HUES64 (cell line): ENCODE data around the gene INF2.
A peak's percentile ranks its signal among the peaks of the same experiment; 100 is the strongest.

Experiments used
- H3K27ac ChIP-seq: 2 replicates; pipeline ENCODE4 v1.7.0; 2013; ENCODE audit warnings: low read depth, low read length, inconsistent platforms
- H3K27me3 ChIP-seq: 2 replicates; pipeline ENCODE4 v1.6.1; 2013; ENCODE audit warnings: mild to moderate bottlenecking, low read length; ENCODE audit not compliant: insufficient read depth
- H3K36me3 ChIP-seq: 2 replicates; pipeline ENCODE4 v1.6.1; 2013; ENCODE audit warnings: mild to moderate bottlenecking, low read length; ENCODE audit not compliant: insufficient read depth
- H3K4me1 ChIP-seq: 2 replicates; pipeline ENCODE4 v1.6.1; 2013; ENCODE audit warnings: mild to moderate bottlenecking, low read length, moderate library complexity; ENCODE audit not compliant: insufficient read depth
- H3K4me3 ChIP-seq: 2 replicates; pipeline ENCODE4 v1.5.1; 2013; ENCODE audit warnings: mild to moderate bottlenecking, low read length, moderate library complexity
- H3K9ac ChIP-seq: 2 replicates; pipeline ENCODE4 v1.6.1; 2013; ENCODE audit warnings: mild to moderate bottlenecking, low read depth, low read length
- H3K9me3 ChIP-seq: 2 replicates; pipeline ENCODE4 v1.6.1; 2013; ENCODE audit warnings: low read depth, low read length; ENCODE audit not compliant: insufficient read depth
- WGBS: fragments of 150-250, 120-280 bp; methylation state at CpG from one replicate; pipeline ENCODE4 v1.1.7; 2013; ENCODE audit warnings: missing lambda C conversion rate; 5-methylcytosine and 5-hydroxymethylcytosine counted together

INF2 gene

DNA sequence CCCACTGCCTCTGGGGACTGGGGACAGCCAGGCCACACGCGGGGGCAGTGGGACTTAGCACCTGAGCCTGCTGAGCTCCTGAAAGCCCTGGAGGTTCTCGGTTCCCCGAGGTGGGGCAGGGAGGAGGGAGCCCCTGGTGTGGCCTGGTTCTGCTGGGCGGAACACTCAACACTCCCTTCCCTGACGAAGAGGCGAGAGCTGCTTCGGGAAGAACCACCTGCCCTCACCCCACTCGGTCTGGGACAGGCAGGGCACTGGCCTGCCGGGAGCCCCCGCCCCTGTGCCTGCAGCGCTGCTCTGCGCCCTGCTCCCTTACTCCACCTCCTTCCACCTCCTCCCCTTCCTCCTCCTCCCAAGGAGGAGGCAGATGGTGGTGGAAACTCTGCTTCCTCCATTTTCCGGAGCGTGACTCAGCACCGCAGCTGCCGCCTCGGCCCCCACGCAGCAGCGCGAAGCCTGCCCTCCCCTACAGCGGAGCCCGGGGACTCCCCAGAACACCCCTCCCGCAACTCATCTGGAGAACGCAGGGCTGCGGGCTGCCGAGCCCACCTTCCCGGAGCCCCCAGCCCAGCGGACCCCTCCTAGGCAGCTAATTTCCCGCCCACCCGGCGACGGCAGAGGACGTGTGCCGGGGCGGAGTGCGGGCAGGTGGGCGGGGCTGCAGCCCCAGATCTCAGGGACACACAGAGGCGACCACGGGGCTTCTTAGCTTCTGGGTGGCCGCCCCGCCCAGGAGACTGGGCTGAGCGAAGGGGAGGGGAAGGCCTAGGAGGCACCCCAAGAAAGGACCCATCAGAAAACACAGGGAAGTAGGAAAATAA lies 11.7 kb upstream of the INF2 start:
- no peaks in the 10 kb centered on the region for H3K9me3 ChIP-seq
- H3K27me3 ChIP-seq: no peaks in the 10 kb centered on the region
- peaks cover 40% of the 10 kb centered on the region for H3K4me1 ChIP-seq
- H3K27ac ChIP-seq: peak overlapping the region; percentile 94
- peak overlapping the region; percentile 57 for H3K4me3 ChIP-seq
- WGBS: 1% methylated on average over 43 of the region's 43 CpGs
- H3K36me3 ChIP-seq: no peaks in the 10 kb centered on the region
- peak overlapping the region; percentile 97 for H3K9ac ChIP-seq

DNA sequence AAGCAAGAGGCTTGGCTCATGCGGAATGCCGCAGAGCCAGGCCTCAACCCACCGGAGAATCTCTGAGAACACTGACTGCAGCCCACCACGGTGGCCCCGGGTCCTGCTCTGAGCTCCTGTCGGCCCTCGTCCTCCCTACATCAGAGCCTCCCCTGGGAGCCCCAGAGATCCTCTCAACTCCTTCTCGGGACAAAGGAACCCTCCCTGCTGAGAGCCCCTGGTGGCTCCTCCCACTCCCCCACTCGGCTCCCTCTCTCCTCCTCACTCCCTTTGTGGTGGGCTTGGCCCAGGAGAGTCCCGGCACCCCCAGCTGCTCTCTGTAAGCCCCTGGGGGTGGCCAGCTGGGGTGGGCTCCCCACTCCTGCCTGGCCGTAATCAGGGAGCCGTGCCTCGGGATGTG lies 11.1 kb upstream of the INF2 start:
- no peaks in the 10 kb centered on the region for H3K9me3 ChIP-seq
- 30% methylated on average over 13 of the region's 13 CpGs for WGBS
- H3K9ac ChIP-seq: peak overlapping the region; percentile 97
- H3K27ac ChIP-seq: peak overlapping the region; percentile 94
- peak overlapping the region; percentile 57 for H3K4me3 ChIP-seq
- peaks cover 45% of the 10 kb centered on the region for H3K4me1 ChIP-seq
- H3K36me3 ChIP-seq: no peaks in the 10 kb centered on the region
- H3K27me3 ChIP-seq: no peaks in the 10 kb centered on the region

DNA sequence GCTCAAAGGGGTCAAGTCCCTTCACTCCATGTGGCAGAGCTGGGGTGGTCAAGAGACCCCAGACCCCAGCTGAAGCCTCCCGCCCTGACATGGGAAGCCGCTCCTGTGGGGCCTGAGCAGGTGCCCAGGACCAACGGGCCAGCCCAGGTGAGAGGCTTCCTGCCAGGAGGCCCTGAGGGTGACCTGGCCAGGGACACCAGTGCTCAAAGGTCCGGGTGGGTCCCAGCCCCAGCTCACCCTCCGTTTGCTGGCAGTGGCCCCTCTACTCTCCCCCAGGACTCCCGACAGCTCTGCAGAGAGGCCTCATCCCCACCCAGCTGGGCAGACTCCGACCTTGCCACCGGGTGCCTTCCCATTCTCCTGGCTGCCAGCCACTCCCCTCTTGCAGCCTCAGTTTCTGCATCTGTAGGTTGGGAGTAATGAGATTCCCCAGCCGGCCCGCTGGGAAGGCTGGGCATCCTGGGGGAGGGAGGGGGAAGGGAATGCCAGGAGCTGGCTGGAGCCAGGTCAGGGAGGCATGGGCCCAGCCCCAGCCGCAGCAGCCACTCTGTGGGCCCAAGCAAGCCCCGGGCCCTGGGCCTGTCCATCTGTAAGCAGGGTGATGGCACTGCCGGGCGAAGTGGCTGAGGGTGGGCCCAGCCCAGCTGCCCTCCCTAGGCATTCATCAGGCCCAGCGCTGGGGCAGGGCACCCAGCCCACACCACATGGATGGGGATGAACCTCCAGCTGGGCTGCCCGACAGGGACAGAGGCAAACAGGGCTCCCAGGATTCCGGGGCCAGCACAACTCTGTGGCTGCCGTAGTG lies 10.3 kb upstream of the INF2 start:
- Histone ChIP-seq H3K9ac (peak overlapping the region; percentile 97; the same call in 1 of the 2 replicates), H3K27me3 (no peaks in the 10 kb centered on the region), H3K9me3 (no peaks in the 10 kb centered on the region), H3K4me3 (no peak overlapping the region), H3K4me1 (peaks cover 48% of the 10 kb centered on the region), H3K27ac (peak overlapping the region; percentile 94), H3K36me3 (no peaks in the 10 kb centered on the region)
- 79% methylated on average over 18 of the region's 18 CpGs for WGBS

DNA sequence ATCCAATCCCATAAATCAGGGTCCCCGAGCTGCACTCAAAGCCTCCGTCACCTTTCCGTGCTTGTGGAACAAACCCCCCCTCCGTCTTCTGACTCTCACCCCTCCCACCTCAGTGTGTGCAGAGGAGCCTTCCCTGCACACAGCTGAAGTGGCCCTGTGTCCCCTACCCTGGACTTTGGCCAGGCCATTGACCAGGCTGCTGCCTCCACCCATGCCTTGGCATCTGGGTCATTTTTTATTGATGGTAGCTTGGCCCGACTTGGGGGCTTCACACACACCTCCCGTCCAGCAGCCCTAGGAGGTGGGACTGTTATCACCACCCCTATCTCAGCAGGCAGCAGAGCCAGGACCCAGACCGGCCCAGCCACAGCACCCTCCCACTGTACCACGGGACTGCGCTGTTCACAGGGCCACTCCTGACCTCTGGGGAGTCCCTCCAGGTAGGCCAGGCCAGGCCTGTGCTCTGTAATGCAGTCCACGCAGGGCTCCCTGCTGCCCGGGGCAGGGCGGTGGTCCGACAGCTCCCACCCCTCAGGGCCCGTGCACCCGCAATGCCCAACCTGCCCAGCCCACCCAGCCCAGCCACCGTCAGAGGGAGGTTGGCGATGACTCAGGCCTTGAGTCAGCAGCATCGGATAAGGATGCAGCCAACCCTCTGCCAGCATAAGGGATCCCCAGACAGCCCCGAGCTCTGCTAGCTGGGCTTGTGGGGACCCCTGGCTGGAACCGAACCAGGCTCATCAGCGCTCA lies 9.2 kb upstream of the INF2 start:
- 78% methylated on average over 21 of the region's 21 CpGs for WGBS
- Histone ChIP-seq H3K27me3 (no peaks in the 10 kb centered on the region), H3K36me3 (no peaks in the 10 kb centered on the region), H3K27ac (peak overlapping the region; percentile 92), H3K4me1 (peaks cover 48% of the 10 kb centered on the region), H3K4me3 (no peak overlapping the region), H3K9me3 (no peaks in the 10 kb centered on the region), H3K9ac (peak overlapping the region; percentile 33; the same call in 1 of the 2 replicates)

DNA sequence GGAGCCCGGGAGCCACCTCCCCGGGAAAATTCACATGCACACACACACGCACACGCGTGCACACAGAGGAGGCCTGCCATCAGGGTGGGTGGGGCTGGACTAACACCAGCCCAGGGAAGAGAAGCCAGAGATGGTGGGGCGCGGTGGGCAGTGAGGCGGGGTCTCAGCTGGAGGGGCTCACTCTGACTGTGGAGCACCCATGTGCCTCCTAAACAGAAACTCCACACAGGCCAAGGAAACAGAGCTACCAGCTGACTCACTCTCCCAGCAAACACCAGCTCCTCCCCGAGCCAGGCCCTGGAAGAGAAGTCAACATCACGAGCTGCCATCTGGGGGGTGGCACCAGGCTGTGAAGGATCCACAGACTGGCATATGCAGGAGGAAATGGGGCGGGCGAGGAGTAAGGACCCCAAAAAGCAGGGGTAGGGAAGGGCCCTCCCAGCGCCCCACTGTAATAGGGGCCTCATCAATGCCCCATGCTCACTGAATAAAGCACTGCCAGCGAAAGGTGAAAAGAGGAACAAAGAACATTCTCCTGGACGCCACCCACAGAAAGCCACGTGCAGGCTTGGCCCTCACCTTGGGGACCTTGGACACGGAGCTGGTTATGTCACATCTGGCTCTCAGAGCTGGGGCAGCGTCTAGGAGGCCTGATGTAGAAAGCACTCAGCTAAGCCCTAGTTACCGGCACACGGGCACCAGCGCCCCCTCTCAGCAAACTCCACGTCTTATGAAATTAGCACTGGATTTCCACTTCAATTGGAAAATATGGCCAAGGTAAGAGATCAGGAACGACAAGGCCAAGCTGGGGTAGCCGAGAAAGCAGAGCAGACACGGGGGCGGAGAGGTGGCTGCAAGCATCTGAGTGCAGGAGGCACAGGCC lies 8.4 kb upstream of the INF2 start:
- Histone ChIP-seq H3K27me3 (no peaks in the 10 kb centered on the region), H3K4me1 (peaks cover 46% of the 10 kb centered on the region), H3K9me3 (no peaks in the 10 kb centered on the region), H3K4me3 (peak overlapping the region; percentile 44), H3K9ac (peak overlapping the region; percentile 33), H3K36me3 (no peaks in the 10 kb centered on the region), H3K27ac (peak overlapping the region; percentile 92)
- WGBS: 50% methylated on average over 26 of the region's 26 CpGs

DNA sequence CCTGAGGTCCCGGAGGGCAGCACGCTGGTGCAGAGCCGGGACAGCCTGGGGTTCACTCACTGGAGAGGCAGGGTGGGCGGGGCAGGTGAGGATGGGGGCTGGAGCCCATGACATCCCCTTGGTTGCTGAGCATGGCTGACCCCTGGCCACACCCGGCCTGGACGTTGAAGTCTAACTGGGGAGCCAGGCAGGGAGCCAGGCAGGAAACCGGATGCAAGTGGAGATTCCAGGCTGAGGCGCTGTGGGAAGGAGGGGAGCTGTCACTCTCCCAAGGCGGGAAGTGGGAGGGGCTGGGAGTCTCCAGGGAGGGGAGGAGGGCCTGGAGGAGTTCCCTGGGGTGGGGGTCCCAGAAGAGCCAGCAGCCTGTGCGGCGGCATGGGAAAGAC lies 7.7 kb upstream of the INF2 start:
- Histone ChIP-seq H3K9me3 (no peaks in the 10 kb centered on the region), H3K36me3 (no peaks in the 10 kb centered on the region), H3K27me3 (no peaks in the 10 kb centered on the region), H3K9ac (peak overlapping the region; percentile 42), H3K4me1 (peaks cover 40% of the 10 kb centered on the region), H3K27ac (peak overlapping the region; percentile 92), H3K4me3 (peak overlapping the region; percentile 44)
- 5% methylated on average over 11 of the region's 11 CpGs for WGBS

DNA sequence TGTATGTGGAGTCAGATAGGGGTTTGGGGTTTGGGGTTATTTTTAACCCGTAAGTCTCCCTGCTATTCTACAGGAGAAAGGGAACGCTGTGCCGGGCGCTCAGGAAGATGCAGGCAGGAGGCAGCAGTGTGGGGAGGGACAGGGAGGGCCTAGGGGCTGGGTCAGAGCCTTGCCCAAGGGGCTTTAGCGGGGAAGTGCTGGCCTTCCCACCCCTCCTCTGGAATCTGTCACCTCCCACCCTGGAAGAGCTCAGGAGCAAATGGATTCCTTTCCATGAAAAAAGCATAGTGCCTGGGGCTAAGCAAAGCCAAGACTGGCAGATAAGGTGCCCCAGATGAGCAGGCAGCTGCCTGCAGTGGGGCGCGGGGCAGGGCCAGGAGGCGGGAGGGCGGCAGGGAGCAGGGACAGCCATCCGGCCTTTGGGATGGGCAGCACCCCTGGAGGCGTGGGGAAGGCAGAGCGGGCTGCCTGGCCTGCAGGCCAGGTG lies 7.3 kb upstream of the INF2 start:
- H3K27ac ChIP-seq: peak overlapping the region; percentile 92
- peak overlapping the region; percentile 42; the same call in 1 of the 2 replicates for H3K9ac ChIP-seq
- peak overlapping the region; percentile 44 for H3K4me3 ChIP-seq
- H3K9me3 ChIP-seq: no peaks in the 10 kb centered on the region
- no peaks in the 10 kb centered on the region for H3K27me3 ChIP-seq
- no peaks in the 10 kb centered on the region for H3K36me3 ChIP-seq
- peaks cover 38% of the 10 kb centered on the region for H3K4me1 ChIP-seq
- 4% methylated on average over 12 of the region's 12 CpGs for WGBS

DNA sequence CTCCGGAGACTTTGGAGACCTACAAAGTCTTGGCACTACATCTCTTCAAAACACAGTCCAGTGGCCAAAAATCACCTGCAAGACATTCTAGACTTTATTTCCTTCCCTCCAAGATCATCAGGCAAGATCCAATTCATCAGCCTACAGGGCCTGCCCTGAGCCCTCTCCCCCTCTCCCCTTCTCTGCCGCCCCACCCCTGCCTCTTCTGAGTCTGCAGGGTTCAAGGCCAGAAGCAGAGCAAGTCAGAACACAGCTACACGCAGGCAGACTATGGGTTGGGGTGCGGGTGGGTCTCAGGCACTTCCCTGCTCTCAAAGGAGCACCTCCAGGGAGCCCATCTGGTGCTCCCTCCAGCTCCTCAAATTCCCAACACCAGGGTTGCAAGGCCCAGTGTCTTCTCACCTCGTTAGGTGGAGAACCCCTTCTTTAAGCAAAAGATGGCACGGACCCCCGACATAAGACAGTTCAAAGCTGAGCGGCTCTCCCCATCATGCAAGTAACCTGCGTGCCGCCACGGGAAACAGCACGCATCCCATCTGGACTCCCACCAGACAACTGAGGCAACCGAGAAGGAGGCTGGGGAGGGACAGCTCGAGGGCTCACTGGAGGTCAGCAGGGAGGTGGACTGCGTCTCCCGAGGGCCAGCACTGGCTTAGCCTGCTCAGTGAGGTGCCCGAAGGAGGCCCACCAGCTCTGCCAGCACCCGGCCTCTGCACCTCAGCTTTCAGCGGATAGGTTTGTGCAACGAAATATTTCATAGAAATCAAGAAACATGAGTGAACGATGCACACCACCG lies 5.6 kb upstream of the INF2 start:
- H3K9ac ChIP-seq: no peak overlapping the region
- no peak overlapping the region for H3K4me3 ChIP-seq
- H3K9me3 ChIP-seq: no peaks in the 10 kb centered on the region
- no peaks in the 10 kb centered on the region for H3K27me3 ChIP-seq
- no peak overlapping the region for H3K27ac ChIP-seq
- WGBS: 84% methylated on average over 22 of the region's 22 CpGs
- H3K36me3 ChIP-seq: no peaks in the 10 kb centered on the region
- peaks cover 38% of the 10 kb centered on the region for H3K4me1 ChIP-seq

DNA sequence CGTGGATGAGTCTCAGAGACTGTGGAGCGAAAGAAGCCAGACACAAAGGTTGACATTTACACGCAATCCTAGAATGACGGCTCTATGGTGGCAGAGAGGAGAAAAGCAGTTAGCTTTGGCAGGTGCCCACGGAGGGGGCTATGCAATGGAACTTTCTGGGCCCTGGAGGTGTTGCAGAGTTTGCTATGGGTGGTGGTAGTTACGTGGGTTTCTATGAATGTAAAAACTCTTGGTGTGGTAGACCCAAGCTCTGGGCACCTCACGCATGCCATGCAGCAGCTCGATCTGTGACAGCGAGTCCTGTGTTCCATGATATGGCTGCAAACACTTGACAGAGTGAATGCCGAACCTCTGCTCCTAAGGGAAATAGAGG lies 5.0 kb upstream of the INF2 start:
- Histone ChIP-seq H3K4me3 (no peak overlapping the region), H3K9me3 (no peaks in the 10 kb centered on the region), H3K9ac (no peak overlapping the region), H3K36me3 (no peaks in the 10 kb centered on the region), H3K27me3 (no peaks in the 10 kb centered on the region), H3K4me1 (peaks cover 38% of the 10 kb centered on the region), H3K27ac (no peak overlapping the region)
- 95% methylated on average over 10 of the region's 10 CpGs for WGBS
